ENCODE measurements around the gene FYN.

- TF ChIP-seq CTCF (IDR thresholded peaks at IDR 0.05; ENCODE audit: borderline replicate concordance, extremely low read depth, low read length, poor library complexity, severe bottlenecking) (no peak), EZH2 (IDR thresholded peaks at IDR 0.05; ENCODE audit: borderline replicate concordance, low read depth, low read length, severe bottlenecking) (no peak)
These were observed 205.3 kb downstream of the FYN start for GRCh38 chr6:111667931-111668330.
